ENCODE results near the gene PLOD3.
"Not testable (repeated sequence)": the region's sequence is repeated elsewhere in the genome, so short reads cannot be mapped to it uniquely, and the experiment has no call there.

Gene PLOD3

DNA sequence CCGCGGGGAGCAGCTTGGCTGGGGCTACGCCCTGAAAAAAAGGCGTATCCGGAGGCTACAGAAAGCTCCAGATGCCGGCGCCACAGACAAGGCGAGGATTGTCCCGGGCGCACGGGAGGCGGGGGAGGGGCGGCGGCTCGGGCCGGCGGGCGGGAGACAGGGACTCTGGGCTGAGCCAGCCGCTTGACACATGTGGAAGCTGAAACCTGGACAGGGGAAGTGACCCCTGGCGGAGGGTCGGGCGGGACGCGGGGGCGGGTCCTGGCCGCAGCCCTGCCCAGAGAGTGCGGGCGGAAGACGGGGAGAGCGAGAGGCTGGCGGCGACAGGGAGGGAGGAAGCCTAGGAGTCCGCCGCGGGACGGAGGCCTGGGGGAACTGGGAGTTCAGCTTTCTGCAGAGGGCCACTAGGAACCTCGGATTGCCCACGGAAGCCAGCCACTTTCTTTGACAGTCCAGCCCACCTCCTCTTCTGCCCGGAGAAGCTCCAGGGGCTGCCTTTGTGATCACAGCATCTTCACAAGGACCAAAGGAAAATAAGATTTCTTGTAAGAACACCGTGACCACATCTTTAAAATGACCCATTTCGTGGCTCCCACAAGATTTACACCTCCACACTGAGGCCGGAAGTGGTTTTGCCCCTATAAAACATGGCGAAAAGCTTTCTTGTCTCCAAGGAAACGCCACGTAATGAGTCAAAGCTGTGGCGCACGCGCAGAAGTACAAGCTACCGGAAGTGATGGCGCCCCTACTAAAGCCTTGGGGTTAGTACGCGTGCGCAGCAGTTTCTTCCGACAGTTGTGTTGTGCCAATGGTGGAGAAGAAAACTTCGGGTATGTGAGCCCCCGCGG, at the start of gene PLOD3, which contains the start of gene ZNHIT1:
Gene PLOD3, minus strand, starts transcription at position 194 of the 848 bp plus-strand sequence. CDS start 307 bp downstream, outside the sequence.
Gene ZNHIT1, plus strand, starts transcription at position 778 of the 848 bp plus-strand sequence. Its CDS starts 31 bp downstream, at position 809.
- peak; percentile 99 for DNase-seq (ENCODE audit: low spot score)

- DNase-seq (ENCODE audit: low spot score) = no peak
Observed at GRCh38 chr7:101265622-101266516, 48.5 kb upstream of the PLOD3 start.

GRCh38 chr7:101264102-101264706, 46.8 kb upstream of the PLOD3 start:
- DNase-seq (ENCODE audit: low spot score) = not testable (repeated sequence)

- DNase-seq (ENCODE audit: low spot score) = peak; percentile 8
Observed at GRCh38 chr7:101258243-101258731, 40.9 kb upstream of the PLOD3 start.

- DNase-seq (ENCODE audit: low spot score) = no peak
Observed at GRCh38 chr7:101255796-101256195, 38.4 kb upstream of the PLOD3 start.

DNA sequence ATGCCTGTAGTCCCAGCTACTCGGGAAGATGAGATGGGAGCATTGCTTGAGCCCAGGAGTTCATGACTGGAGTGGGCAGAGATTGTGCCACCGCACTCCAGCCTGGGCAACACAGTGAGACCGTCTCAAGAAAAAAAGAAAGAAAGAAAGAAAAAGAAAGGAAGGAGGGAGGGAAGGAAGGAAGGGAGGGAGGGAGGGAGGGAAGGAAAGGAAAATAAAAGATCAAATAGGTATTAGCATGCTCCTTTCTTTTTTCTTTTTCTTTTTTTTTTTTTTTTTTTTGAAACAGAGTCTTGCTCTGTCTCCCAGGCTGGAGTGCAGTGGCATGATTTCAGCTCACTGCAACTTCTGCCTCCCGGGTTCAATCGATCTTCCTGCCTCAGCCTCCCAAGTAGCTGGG, 35.8 kb upstream of the PLOD3 start:
- DNase-seq (ENCODE audit: low spot score) = not testable (repeated sequence)

GRCh38 chr7:101251871-101252659, 34.7 kb upstream of the PLOD3 start:
- peak; percentile 99 for DNase-seq (ENCODE audit: low spot score)

DNA sequence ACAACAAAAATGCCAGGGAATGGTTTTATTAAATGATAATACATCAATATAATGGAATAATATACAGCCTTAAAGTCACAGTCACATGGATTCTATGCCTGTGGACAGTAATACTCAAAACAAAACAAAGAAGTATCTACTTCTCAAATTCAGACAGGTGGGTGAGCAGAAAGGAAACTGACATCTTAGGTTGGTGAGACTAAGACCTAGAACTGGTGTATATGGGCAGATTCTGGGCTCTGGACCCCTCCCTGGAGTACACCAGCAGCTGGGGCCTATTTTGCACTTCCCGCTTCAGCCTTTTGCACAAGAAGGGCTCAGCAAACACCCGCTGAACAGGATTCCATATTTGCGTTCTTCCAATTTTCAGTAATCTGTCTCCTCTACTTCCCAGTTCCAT, 32.9 kb upstream of the PLOD3 start:
- DNase-seq (ENCODE audit: low spot score) = no peak

- DNase-seq (ENCODE audit: low spot score) = no peak
Observed at GRCh38 chr7:101248276-101248675, 30.9 kb upstream of the PLOD3 start.

- no peak for DNase-seq (ENCODE audit: low spot score)
Observed at GRCh38 chr7:101245147-101245668, 27.8 kb upstream of the PLOD3 start.

GRCh38 chr7:101244375-101245146, 27.2 kb upstream of the PLOD3 start, which contains the start of gene FIS1:
FIS1 (minus strand) TSS chr7:101245081; CDS start chr7:101245004, 77 bp downstream.
- peak; percentile 95 for DNase-seq (ENCODE audit: low spot score)

DNA sequence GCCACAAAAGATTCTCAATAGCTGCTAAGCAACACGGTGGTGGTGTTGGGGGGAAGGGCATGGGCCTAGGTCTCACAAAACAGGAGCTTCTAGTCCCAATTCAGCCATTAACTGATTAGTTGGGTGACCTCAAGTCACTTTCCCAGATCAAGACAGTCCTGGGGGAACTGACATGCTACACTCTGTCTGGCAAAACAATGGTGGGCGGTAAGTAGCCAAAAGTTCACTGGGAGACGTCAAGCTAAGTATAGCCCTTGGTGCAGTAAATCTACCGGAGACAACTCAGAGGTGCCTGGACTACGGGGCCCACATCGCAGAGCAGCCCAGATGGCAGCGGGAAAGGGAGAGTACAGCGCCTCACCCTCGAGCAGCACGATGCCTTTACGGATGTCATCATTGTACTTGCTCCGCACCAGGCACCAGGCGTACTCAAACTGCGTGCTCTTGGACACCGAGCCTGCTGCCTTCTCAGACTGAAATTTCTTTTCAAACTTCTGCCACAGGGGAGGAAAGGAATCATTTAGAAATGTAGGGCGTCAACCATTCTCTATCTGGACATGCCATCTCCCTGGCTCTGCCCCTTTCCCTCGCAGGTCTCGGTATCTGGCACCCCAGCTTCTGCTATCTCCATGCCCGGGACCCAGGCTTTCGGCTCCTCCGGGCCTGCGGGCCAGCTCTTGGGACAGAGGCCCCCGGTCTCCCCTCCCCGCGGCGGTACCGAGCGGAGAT, 26.4 kb upstream of the PLOD3 start:
- peak; percentile 33 for DNase-seq (ENCODE audit: low spot score)

DNA sequence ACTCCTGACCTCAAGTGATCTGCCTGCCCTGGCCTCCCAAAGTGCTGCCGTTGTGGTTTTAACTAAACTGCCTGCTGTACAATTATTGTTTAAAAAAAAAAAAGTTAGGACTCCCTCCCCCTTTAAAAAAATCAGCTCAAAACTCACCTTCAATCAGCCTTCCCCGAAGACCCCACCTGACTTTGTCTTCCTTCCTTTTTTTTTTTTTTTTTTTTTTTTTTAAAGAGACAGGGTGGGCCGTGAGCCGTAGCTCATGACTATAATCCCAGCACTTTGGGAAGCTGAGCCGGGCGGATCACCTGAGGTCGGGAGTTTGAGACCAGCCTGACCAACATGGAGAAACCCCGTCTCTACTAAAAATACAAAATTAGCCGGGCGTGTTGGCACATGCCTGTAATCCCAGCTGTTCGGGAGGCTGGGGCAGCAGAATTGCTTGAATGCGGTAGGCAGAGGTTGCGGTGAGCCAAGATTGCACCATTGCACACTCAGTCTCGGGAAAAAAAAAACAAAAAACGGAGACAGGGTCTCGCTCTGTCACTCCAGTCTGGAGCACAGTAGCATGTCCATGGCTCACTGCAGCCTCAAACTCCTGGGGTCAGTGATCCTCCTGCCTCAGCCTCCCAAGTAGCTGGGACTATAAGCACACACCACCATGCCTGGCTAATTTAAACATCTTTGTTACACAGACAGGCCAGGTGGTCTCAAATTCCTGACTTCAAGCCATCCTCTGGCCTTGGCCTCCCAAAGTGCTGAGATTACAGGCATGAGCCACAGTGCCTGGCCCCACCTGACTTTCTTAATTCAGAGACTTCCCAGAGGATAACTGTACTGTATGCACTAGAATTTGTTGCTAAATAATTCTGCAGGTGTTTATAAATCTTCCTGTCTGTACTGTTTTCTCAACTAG, 24.3 kb upstream of the PLOD3 start:
- no peak for DNase-seq (ENCODE audit: low spot score)

- DNase-seq (ENCODE audit: low spot score) = no peak
Observed at GRCh38 chr7:101241015-101241363, 23.6 kb upstream of the PLOD3 start.

- no peak for DNase-seq (ENCODE audit: low spot score)
Observed at GRCh38 chr7:101240226-101241014, 23.0 kb upstream of the PLOD3 start.

GRCh38 chr7:101239951-101240220, 22.5 kb upstream of the PLOD3 start:
- no peak for DNase-seq (ENCODE audit: low spot score)

- no peak for DNase-seq (ENCODE audit: low spot score)
Observed at GRCh38 chr7:101239191-101239950, 22.0 kb upstream of the PLOD3 start.
